IPS-18a (cell line): ENCODE data around the gene REXO4.
A peak's percentile ranks its signal among the peaks of the same experiment; 100 is the strongest.

Source experiments
- H3K27ac ChIP-seq: one replicate; pipeline ENCODE4 v1.5.1; 2013; ENCODE audit warnings: low read length
- H3K27me3 ChIP-seq: one replicate; pipeline ENCODE4 v1.6.1; 2013; ENCODE audit warnings: mild to moderate bottlenecking, low read length; ENCODE audit not compliant: control insufficient read depth, insufficient read depth
- H3K36me3 ChIP-seq: one replicate; pipeline ENCODE4 v1.6.1; 2013; ENCODE audit warnings: low read depth, low read length; ENCODE audit not compliant: control insufficient read depth
- H3K4me1 ChIP-seq: one replicate; pipeline ENCODE4 v1.6.1; 2013; ENCODE audit warnings: low read depth, low read length; ENCODE audit not compliant: control insufficient read depth
- H3K4me3 ChIP-seq: one replicate; pipeline ENCODE4 v1.5.1; 2013; ENCODE audit warnings: low read length
- H3K9ac ChIP-seq: one replicate; pipeline ENCODE4 v1.6.1; 2013; ENCODE audit warnings: mild to moderate bottlenecking, low read length, moderate library complexity
- H3K9me3 ChIP-seq: one replicate; pipeline ENCODE4 v1.6.1; 2013; ENCODE audit warnings: low read depth, low read length; ENCODE audit not compliant: control insufficient read depth

The REXO4 gene

GRCh38 chr9:133429214-133429613 is 11.4 kb upstream of the REXO4 start:
- H3K27ac ChIP-seq, result no peak overlapping the region
- H3K27me3 ChIP-seq, result peaks cover 19% of the 10 kb centered on the region
- H3K9ac ChIP-seq, result no peak overlapping the region
- H3K4me1 ChIP-seq, result peaks cover 6% of the 10 kb centered on the region
- no peaks in the 10 kb centered on the region for H3K36me3 ChIP-seq
- H3K9me3 ChIP-seq, result no peaks in the 10 kb centered on the region
- H3K4me3 ChIP-seq, result peak overlapping the region; percentile 56

GRCh38 chr9:133428617-133429101 is 10.8 kb upstream of the REXO4 start:
- Histone ChIP-seq H3K4me3 (peak overlapping the region; percentile 56), H3K9me3 (no peaks in the 10 kb centered on the region), H3K27me3 (peaks cover 19% of the 10 kb centered on the region), H3K27ac (no peak overlapping the region), H3K9ac (no peak overlapping the region), H3K36me3 (no peaks in the 10 kb centered on the region), H3K4me1 (peaks cover 6% of the 10 kb centered on the region)

GRCh38 chr9:133427658-133428348 is 10.0 kb upstream of the REXO4 start:
- Histone ChIP-seq H3K27ac (no peak overlapping the region), H3K4me1 (peaks cover 6% of the 10 kb centered on the region), H3K4me3 (peak overlapping the region; percentile 67), H3K36me3 (no peaks in the 10 kb centered on the region), H3K27me3 (peaks cover 19% of the 10 kb centered on the region), H3K9ac (peak overlapping the region; percentile 41), H3K9me3 (no peaks in the 10 kb centered on the region)

GRCh38 chr9:133426011-133426410 is 8.2 kb upstream of the REXO4 start:
- Histone ChIP-seq H3K27ac (no peak overlapping the region), H3K4me1 (peaks cover 6% of the 10 kb centered on the region), H3K36me3 (no peaks in the 10 kb centered on the region), H3K4me3 (no peak overlapping the region), H3K27me3 (peaks cover 19% of the 10 kb centered on the region), H3K9me3 (no peaks in the 10 kb centered on the region), H3K9ac (no peak overlapping the region)

- no peaks in the 10 kb centered on the region for H3K36me3 ChIP-seq
- peaks cover 6% of the 10 kb centered on the region for H3K4me1 ChIP-seq
- H3K4me3 ChIP-seq, result no peak overlapping the region
- no peak overlapping the region for H3K27ac ChIP-seq
- no peaks in the 10 kb centered on the region for H3K9me3 ChIP-seq
- peaks cover 16% of the 10 kb centered on the region for H3K27me3 ChIP-seq
- H3K9ac ChIP-seq, result no peak overlapping the region
Measured at GRCh38 chr9:133425049-133425632, 7.3 kb upstream of the REXO4 start.

- Histone ChIP-seq H3K4me1 (peaks cover 8% of the 10 kb centered on the region), H3K27me3 (peaks cover 9% of the 10 kb centered on the region), H3K4me3 (no peak overlapping the region)
Measured at GRCh38 chr9:133424187-133424586, 6.4 kb upstream of the REXO4 start.

GRCh38 chr9:133423216-133423615 is 5.4 kb upstream of the REXO4 start:
- Histone ChIP-seq H3K4me3 (no peak overlapping the region), H3K4me1 (peaks cover 11% of the 10 kb centered on the region), H3K9me3 (no peaks in the 10 kb centered on the region), H3K9ac (no peak overlapping the region), H3K27me3 (peaks cover 9% of the 10 kb centered on the region), H3K36me3 (no peaks in the 10 kb centered on the region), H3K27ac (no peak overlapping the region)

More at GRCh38 chr9:133424187-133424586, 6.4 kb upstream of the REXO4 start:
- Histone ChIP-seq H3K9ac (no peak overlapping the region), H3K36me3 (no peaks in the 10 kb centered on the region), H3K9me3 (no peaks in the 10 kb centered on the region), H3K27ac (no peak overlapping the region)

GRCh38 chr9:133421615-133422542 is 4.1 kb upstream of the REXO4 start, which contains the start of gene ADAMTS13:
Gene ADAMTS13 (plus strand): TSS chr9:133422367. CDS start chr9:133422444, 77 bp downstream.
- peaks cover 5% of the 10 kb centered on the region for H3K4me1 ChIP-seq
- no peaks in the 10 kb centered on the region for H3K36me3 ChIP-seq
- H3K27me3 ChIP-seq, result no peaks in the 10 kb centered on the region
- no peak within 1 kb of the TSS for H3K27ac ChIP-seq
- no peak within 1 kb of the TSS for H3K9ac ChIP-seq
- no peak within 1 kb of the TSS for H3K4me3 ChIP-seq
- no peaks in the 10 kb centered on the region for H3K9me3 ChIP-seq

GRCh38 chr9:133420392-133420827 is 2.6 kb upstream of the REXO4 start:
- H3K9me3 ChIP-seq, result no peaks in the 10 kb centered on the region
- H3K36me3 ChIP-seq, result peaks cover 1% of the 10 kb centered on the region
- H3K27ac ChIP-seq, result no peak overlapping the region
- H3K9ac ChIP-seq, result no peak overlapping the region
- H3K4me3 ChIP-seq, result no peak overlapping the region
- peaks cover 5% of the 10 kb centered on the region for H3K4me1 ChIP-seq
- H3K27me3 ChIP-seq, result no peaks in the 10 kb centered on the region

GRCh38 chr9:133419005-133419404 is 1.2 kb upstream of the REXO4 start:
- Histone ChIP-seq H3K27ac (no peak overlapping the region), H3K4me3 (peak overlapping the region; percentile 82), H3K36me3 (peaks cover 13% of the 10 kb centered on the region), H3K9me3 (no peaks in the 10 kb centered on the region), H3K4me1 (peaks cover 5% of the 10 kb centered on the region), H3K9ac (peak overlapping the region; percentile 81), H3K27me3 (no peaks in the 10 kb centered on the region)

GRCh38 chr9:133415170-133415569 is 2.6 kb downstream of the REXO4 start:
- Histone ChIP-seq H3K27ac (no peak overlapping the region), H3K4me1 (peaks cover 5% of the 10 kb centered on the region), H3K9ac (no peak overlapping the region), H3K9me3 (no peaks in the 10 kb centered on the region), H3K27me3 (no peaks in the 10 kb centered on the region), H3K4me3 (no peak overlapping the region), H3K36me3 (peaks cover 33% of the 10 kb centered on the region)
